ENCODE results near the gene SERGEF.

DNA sequence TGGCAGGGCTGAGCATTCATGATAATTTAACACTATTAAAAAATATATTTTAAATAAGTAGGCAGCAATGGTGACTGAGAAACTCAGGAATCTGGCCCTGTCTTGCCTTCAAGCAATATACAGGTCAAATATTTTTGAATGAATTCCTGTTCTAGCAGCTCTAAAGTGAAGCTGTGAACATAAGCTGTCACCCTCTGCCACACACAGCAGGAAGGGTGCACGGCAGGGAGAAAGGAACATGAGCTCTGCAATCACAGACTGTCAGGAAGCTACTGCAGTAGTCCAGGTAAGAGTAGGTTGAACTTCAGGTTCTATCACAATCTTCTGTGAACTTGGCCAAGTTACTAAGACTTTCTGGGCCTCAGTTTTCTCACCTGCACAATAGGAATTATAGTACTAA lies 114.8 kb downstream of the SERGEF start:
- TF ChIP-seq, protein P1, sequence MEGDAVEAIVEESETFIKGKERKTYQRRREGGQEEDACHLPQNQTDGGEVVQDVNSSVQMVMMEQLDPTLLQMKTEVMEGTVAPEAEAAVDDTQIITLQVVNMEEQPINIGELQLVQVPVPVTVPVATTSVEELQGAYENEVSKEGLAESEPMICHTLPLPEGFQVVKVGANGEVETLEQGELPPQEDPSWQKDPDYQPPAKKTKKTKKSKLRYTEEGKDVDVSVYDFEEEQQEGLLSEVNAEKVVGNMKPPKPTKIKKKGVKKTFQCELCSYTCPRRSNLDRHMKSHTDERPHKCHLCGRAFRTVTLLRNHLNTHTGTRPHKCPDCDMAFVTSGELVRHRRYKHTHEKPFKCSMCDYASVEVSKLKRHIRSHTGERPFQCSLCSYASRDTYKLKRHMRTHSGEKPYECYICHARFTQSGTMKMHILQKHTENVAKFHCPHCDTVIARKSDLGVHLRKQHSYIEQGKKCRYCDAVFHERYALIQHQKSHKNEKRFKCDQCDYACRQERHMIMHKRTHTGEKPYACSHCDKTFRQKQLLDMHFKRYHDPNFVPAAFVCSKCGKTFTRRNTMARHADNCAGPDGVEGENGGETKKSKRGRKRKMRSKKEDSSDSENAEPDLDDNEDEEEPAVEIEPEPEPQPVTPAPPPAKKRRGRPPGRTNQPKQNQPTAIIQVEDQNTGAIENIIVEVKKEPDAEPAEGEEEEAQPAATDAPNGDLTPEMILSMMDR (conservative IDR thresholded peaks at IDR 0.05) = no peak
- no peak for TF ChIP-seq EZH2 (IDR thresholded peaks at IDR 0.05; ENCODE audit: low read depth)

Measured in PC-9 (cell line).